GM12878 (cell line): ENCODE data around the gene PLAAT3.

Experiments
- EP300 ChIP-seq, 2 experiments: fragments of 150-350 bp in 1 of 2; IDR thresholded peaks; 2 replicates each; pipeline ENCODE4 v1.6.1; 2011 to 2012; ENCODE audit warnings: low read depth in 2 of 2, low read length in 2 of 2, borderline replicate concordance in 1 of 2, improper control_type of control experiment in 1 of 2, inconsistent platforms in 1 of 2; ENCODE audit not compliant: control insufficient read depth in 1 of 2
- ETV6 ChIP-seq, 2 experiments: fragments of 450-650 bp in 1 of 2; IDR thresholded peaks in 1 of 2; conservative IDR thresholded peaks in 1 of 2; 2 replicates each; pipeline ENCODE4 v1.6.1; 2014; ENCODE audit warnings: antibody characterized with exemption in 1 of 2, borderline replicate concordance in 1 of 2, low read depth in 1 of 2, mild to moderate bottlenecking in 1 of 2, moderate library complexity in 1 of 2
- FOXK2 ChIP-seq: fragments of 450-650 bp; IDR thresholded peaks from 2 replicates; pipeline ENCODE4 v1.6.1; 2017; ENCODE audit warnings: mild to moderate bottlenecking, moderate library complexity
- HSF1 ChIP-seq: fragments of 150-350 bp; IDR thresholded peaks from 2 replicates; pipeline ENCODE4 v1.6.1; 2014; ENCODE audit warnings: mild to moderate bottlenecking, low read depth, low read length
- MEF2A ChIP-seq: IDR thresholded peaks from 2 replicates; pipeline ENCODE4 v1.6.1; 2011; ENCODE audit warnings: low read depth, mild to moderate bottlenecking, low read length, moderate library complexity; ENCODE audit not compliant: insufficient read depth
- PBX3 ChIP-seq: IDR thresholded peaks from 2 replicates; pipeline ENCODE4 v1.6.1; 2011; ENCODE audit warnings: mild to moderate bottlenecking, low read depth, low read length, moderate library complexity; ENCODE audit not compliant: insufficient replicate concordance
- POLR2A ChIP-seq: IDR thresholded peaks from 2 replicates; pipeline ENCODE4 v1.6.1; 2011; ENCODE audit warnings: low read depth, mild to moderate bottlenecking, low read length
- POLR2AphosphoS5 ChIP-seq: IDR thresholded peaks from 2 replicates; pipeline ENCODE4 v1.6.1; 2011; ENCODE audit warnings: mild to moderate bottlenecking, low read length, inconsistent platforms
- PRDM15 ChIP-seq: fragments of 450-650 bp; formaldehyde crosslinking; IDR thresholded peaks from 2 replicates; pipeline ENCODE4 v1.4.0; 2020; ENCODE audit warnings: mild to moderate bottlenecking, moderate library complexity
- RELB ChIP-seq: fragments of 450-650 bp; IDR thresholded peaks from 2 replicates; pipeline ENCODE4 v1.6.1; 2017; ENCODE audit warnings: low read depth, mild to moderate bottlenecking, moderate library complexity
- RUNX3 ChIP-seq: IDR thresholded peaks from 2 replicates; pipeline ENCODE4 v1.6.1; 2012; ENCODE audit warnings: low read length, inconsistent platforms
- SMAD5 ChIP-seq: IDR thresholded peaks from 2 replicates; pipeline ENCODE4 v1.6.1; 2016; ENCODE audit warnings: antibody characterized with exemption, low read depth
- SMC3 ChIP-seq: IDR thresholded peaks from 2 replicates; pipeline ENCODE4 v1.6.1; 2011; ENCODE audit warnings: low read length, improper control_type of control experiment, borderline replicate concordance
- ZNF217 ChIP-seq: fragments of 450-650 bp; IDR thresholded peaks from 2 replicates; pipeline ENCODE4 v1.6.1; 2017; ENCODE audit warnings: antibody characterized with exemption, mild to moderate bottlenecking

DNA sequence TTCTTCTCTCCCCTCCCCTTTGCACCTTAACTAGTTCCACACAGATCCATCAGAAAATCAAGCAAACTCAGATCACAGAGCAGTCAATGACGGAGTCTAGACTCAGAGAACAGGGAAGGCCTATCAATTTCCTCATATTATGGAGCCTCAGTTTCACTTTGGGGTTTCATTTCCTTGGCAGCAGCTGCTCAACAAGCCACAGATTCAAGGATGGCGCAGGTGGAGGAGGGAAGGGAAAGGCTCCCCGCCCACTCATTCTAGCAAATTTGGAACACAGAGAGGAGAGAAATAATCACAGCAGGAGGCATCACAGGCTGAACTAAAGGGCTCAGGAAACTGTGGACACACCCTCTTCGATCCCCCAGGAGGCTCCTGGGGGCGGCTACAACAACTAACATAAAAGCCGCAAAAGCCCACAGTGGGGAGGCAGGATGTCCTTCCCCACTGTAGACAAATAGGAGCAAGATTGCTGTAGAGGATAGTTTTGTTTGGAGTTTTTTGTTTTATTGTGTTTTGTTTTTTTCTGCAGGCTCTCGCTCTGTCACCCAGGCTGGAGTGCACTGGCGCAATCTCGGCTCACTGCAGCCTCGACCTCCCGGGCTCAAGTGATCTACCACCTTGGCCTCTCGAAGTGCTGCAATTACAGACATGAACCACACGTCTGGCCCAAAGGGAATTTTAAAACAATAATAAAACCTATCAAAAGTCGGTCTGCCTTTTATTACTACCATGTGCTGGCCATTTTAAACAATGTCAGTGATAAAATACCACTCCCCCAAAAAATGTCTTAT is 3.4 kb downstream of the PLAAT3 start:
- TF ChIP-seq POLR2AphosphoS5 (no peak), HSF1 (no peak), POLR2A (no peak), RELB (no peak), PRDM15 (CRISPR knock-in tag) (no peak), ETV6 (conservative IDR thresholded peaks at IDR 0.05 in 1 of 2, IDR thresholded peaks at IDR 0.05 in 1 of 2; ENCODE audit: borderline replicate concordance in 1 of 2, low read depth in 1 of 2) (no peak), ZNF217 (no peak), EP300 (IDR thresholded peaks at IDR 0.05; ENCODE audit: borderline replicate concordance in 1 of 2, control insufficient read depth in 1 of 2, low read depth in 2 of 2, low read length in 2 of 2) (no peak), SMC3 (no peak), PBX3 (no peak), SMAD5 (no peak), MEF2A (no peak), RUNX3 (no peak), FOXK2 (no peak)
